HG02588 (cell line): ENCODE measurements around the gene DYNC1LI2.
A peak's percentile ranks its signal among the peaks of the same experiment; 100 is the strongest.
"Not testable (repeated sequence)": the region's sequence is repeated elsewhere in the genome, so short reads cannot be mapped to it uniquely, and the experiment has no call there.

Source experiments
- ATAC-seq: cut with Tn5 transposase; IDR thresholded peaks from one replicate; pipeline ENCODE4 v1.9.1; 2021; ENCODE audit warnings: mild to moderate bottlenecking, moderate library complexity; ENCODE audit not compliant: unreplicated experiment

Gene DYNC1LI2

GRCh38 chr16:66698046-66698445, 53.4 kb downstream of the DYNC1LI2 start:
- ATAC-seq = no peak

GRCh38 chr16:66696669-66697630, 54.5 kb downstream of the DYNC1LI2 start, which contains the start of gene CMTM4:
TSS of gene CMTM4 (minus strand) at chr16:66696743. CDS start at chr16:66696525, 218 bp downstream.
- ATAC-seq = peak; percentile 89

- peak; percentile 37 for ATAC-seq
Observed at GRCh38 chr16:66695935-66696668, 55.3 kb downstream of the DYNC1LI2 start.

GRCh38 chr16:66695471-66695934, 55.9 kb downstream of the DYNC1LI2 start:
- no peak for ATAC-seq

- no peak for ATAC-seq
Observed at GRCh38 chr16:66693149-66693548, 58.3 kb downstream of the DYNC1LI2 start.

GRCh38 chr16:66692341-66692740, 59.1 kb downstream of the DYNC1LI2 start:
- no peak for ATAC-seq

- ATAC-seq = no peak
Observed at GRCh38 chr16:66691234-66691633, 60.2 kb downstream of the DYNC1LI2 start.

GRCh38 chr16:66690106-66690847, 61.1 kb downstream of the DYNC1LI2 start:
- no peak for ATAC-seq

GRCh38 chr16:66689282-66689681, 62.1 kb downstream of the DYNC1LI2 start:
- ATAC-seq = no peak

GRCh38 chr16:66687906-66688625, 63.3 kb downstream of the DYNC1LI2 start:
- ATAC-seq = no peak

- ATAC-seq = not testable (repeated sequence)
Observed at GRCh38 chr16:66685501-66686115, 65.8 kb downstream of the DYNC1LI2 start.

GRCh38 chr16:66682271-66682670, 69.1 kb downstream of the DYNC1LI2 start:
- no peak for ATAC-seq

- ATAC-seq = no peak
Observed at GRCh38 chr16:66681676-66682075, 69.7 kb downstream of the DYNC1LI2 start.

GRCh38 chr16:66678337-66678736, 73.1 kb downstream of the DYNC1LI2 start:
- no peak for ATAC-seq

- no peak for ATAC-seq
Observed at GRCh38 chr16:66677836-66678235, 73.6 kb downstream of the DYNC1LI2 start.

- ATAC-seq = no peak
Observed at GRCh38 chr16:66677179-66677578, 74.2 kb downstream of the DYNC1LI2 start.

GRCh38 chr16:66676599-66676998, 74.8 kb downstream of the DYNC1LI2 start:
- no peak for ATAC-seq

- ATAC-seq = no peak
Observed at GRCh38 chr16:66673691-66674090, 77.7 kb downstream of the DYNC1LI2 start.
